HepG2 (cell line): ENCODE measurements around the gene ATG9A. TPM values are rescaled to one million over a fixed set of nuclear protein-coding genes. Genes with fewer than 3 reads are reported as not detected.

Experiments used
- ATAC-seq: fragments of 200-7000 bp; cut with Tn5 transposase; 3 replicates; pipeline ENCODE4 v1.9.1; 2020; ENCODE audit warnings: mild to moderate bottlenecking, moderate library complexity
- BruUV-seq: library from RNA; stranded (reverse); fragments of 400-500 nt; replicated peaks from 2 replicates; lab custom pipeline; 2021; lab: Mats Ljungman, UMichigan
- CTCF ChIA-PET: fragments of 300-600 bp; formaldehyde crosslinking; extraction: SDS; loops from one replicate; lab custom pipeline; 2021; ENCODE audit warnings: low total read pairs, inconsistent platforms, low intra/inter-chr PET ratio; lab: Yijun Ruan, JAX
- POLR2A ChIA-PET: fragments of 350-600 bp; sonication (Branson Sonifier 250); formaldehyde crosslinking; loops from one replicate; lab custom pipeline; 2020; ENCODE audit warnings: antibody characterized with exemption, inconsistent platforms; lab: Yijun Ruan, JAX
- DNase-seq: peaks from one replicate; pipeline ENCODE4 v3.0.0-alpha.2; 2015; ENCODE audit warnings: low spot score
- FAIRE-seq: peaks from 3 replicates; lab custom pipeline; 2011; peaks lifted over from hg19 to GRCh38; lab: Jason Lieb, UNC
- H2AFZ ChIP-seq: one replicate; pipeline ENCODE4 v1.6.1; 2011; ENCODE audit warnings: low read length, inconsistent platforms
- H3K27ac ChIP-seq: fragments of 300-600 bp; 3 replicates; pipeline ENCODE4 v1.8.0; 2011; ENCODE audit warnings: mixed run types, mild to moderate bottlenecking, mixed read lengths, low read length, inconsistent platforms; ENCODE audit not compliant: insufficient read depth; ENCODE audit errors: extremely low read length
- H3K27me3 ChIP-seq, 2 experiments: fragments of 200-600 bp in 1 of 2; 2 replicates in 1 of 2; 3 replicates in 1 of 2; pipeline versions ENCODE4 v1.6.0 to v1.8.0; 2011; ENCODE audit warnings: low read length in 2 of 2, mild to moderate bottlenecking in 2 of 2, moderate library complexity in 2 of 2, inconsistent platforms in 1 of 2; ENCODE audit not compliant: insufficient read depth in 2 of 2, control insufficient read depth in 1 of 2
- H3K36me3 ChIP-seq, 2 experiments: fragments of 200-600 bp in 1 of 2; replicated peaks in 1 of 2; 2 replicates in 1 of 2; 3 replicates in 1 of 2; pipeline versions ENCODE4 v1.5.1 to v1.8.0; 2011; ENCODE audit warnings: low read length in 2 of 2, inconsistent platforms in 1 of 2; ENCODE audit not compliant: insufficient read depth in 2 of 2, control insufficient read depth in 1 of 2
- H3K4me1 ChIP-seq: 2 replicates; pipeline ENCODE4 v1.5.1; 2012; ENCODE audit warnings: low read length, inconsistent platforms; ENCODE audit not compliant: insufficient read depth
- H3K4me2 ChIP-seq: 2 replicates; pipeline ENCODE4 v1.6.0; 2011; ENCODE audit warnings: low read depth, low read length, inconsistent platforms
- H3K4me3 ChIP-seq, 3 experiments: fragments of 200-600 bp in 1 of 3; sonication (generic), shearing (Covaris generic) in 1 of 3; replicated peaks in 1 of 3; 2 replicates each; pipeline ENCODE4 v1.5.1; 2011 to 2016; ENCODE audit warnings: low read length in 3 of 3, inconsistent platforms in 2 of 3, low read depth in 2 of 3, mild to moderate bottlenecking in 2 of 3, control low read depth in 1 of 3, mixed read lengths in 1 of 3; ENCODE audit not compliant: insufficient read depth in 1 of 3
- H3K79me2 ChIP-seq: one replicate; pipeline ENCODE4 v1.6.1; 2011; ENCODE audit warnings: low read length, inconsistent platforms; ENCODE audit not compliant: insufficient read depth
- H3K9ac ChIP-seq: 2 replicates; pipeline ENCODE4 v1.6.0; 2011; ENCODE audit warnings: mild to moderate bottlenecking, low read depth, low read length, inconsistent platforms; ENCODE audit not compliant: insufficient read depth
- H3K9me3 ChIP-seq: 2 replicates; pipeline ENCODE4 v1.5.1; 2012; ENCODE audit warnings: mild to moderate bottlenecking, low read length
- H4K20me1 ChIP-seq: 2 replicates; pipeline ENCODE4 v1.6.0; 2011; ENCODE audit warnings: inconsistent platforms, mild to moderate bottlenecking, low read length, moderate library complexity; ENCODE audit not compliant: insufficient read depth
- ARID3A ChIP-seq: IDR thresholded peaks from 2 replicates; pipeline ENCODE4 v1.6.1; 2012; ENCODE audit warnings: low read depth, low read length, improper control_type of control experiment
- GLMP ChIP-seq: sonication (generic); formaldehyde crosslinking; IDR thresholded peaks from 2 replicates; pipeline ENCODE4 v1.9.0; 2021; ENCODE audit warnings: missing genetic modification reagents, mild to moderate bottlenecking, borderline replicate concordance
- MAX ChIP-seq: IDR thresholded peaks from 2 replicates; pipeline ENCODE4 v1.6.1; 2012; ENCODE audit warnings: inconsistent platforms
- MED13 ChIP-seq: sonication (generic); formaldehyde crosslinking; IDR thresholded peaks from 2 replicates; pipeline ENCODE4 v1.5.0; 2020; ENCODE audit warnings: missing genetic modification reagents
- MNT ChIP-seq: fragments of 450-650 bp; IDR thresholded peaks from 2 replicates; pipeline ENCODE4 v1.6.1; 2016
- MTA3 ChIP-seq: sonication (generic); formaldehyde crosslinking; IDR thresholded peaks from 2 replicates; pipeline ENCODE4 v1.4.0; 2020; ENCODE audit warnings: missing genetic modification reagents
- RFX3 ChIP-seq: IDR thresholded peaks from 2 replicates; pipeline ENCODE4 v1.6.1; 2016; ENCODE audit warnings: missing biosample characterization, missing genetic modification reagents
- SIX1 ChIP-seq: sonication (generic); formaldehyde crosslinking; IDR thresholded peaks from 2 replicates; pipeline ENCODE4 v1.4.0; 2020; ENCODE audit warnings: missing genetic modification reagents, borderline replicate concordance
- SOX5 ChIP-seq: IDR thresholded peaks from 2 replicates; pipeline ENCODE4 v1.6.1; 2016; ENCODE audit warnings: borderline replicate concordance
- ZNF256 ChIP-seq: sonication (generic); formaldehyde crosslinking; conservative IDR thresholded peaks from 2 replicates; pipeline ENCODE4 v1.4.0; 2020; ENCODE audit warnings: missing genetic modification reagents
- ZNF33A ChIP-seq: sonication (generic); formaldehyde crosslinking; IDR thresholded peaks from 2 replicates; pipeline ENCODE4 v1.5.1; 2020; ENCODE audit warnings: missing genetic modification reagents, mild to moderate bottlenecking, moderate library complexity, borderline replicate concordance
- ZNF557 ChIP-seq: sonication (generic); formaldehyde crosslinking; IDR thresholded peaks from 2 replicates; pipeline ENCODE4 v1.4.0; 2020; ENCODE audit warnings: missing genetic modification reagents
- ZNF740 ChIP-seq: sonication (generic); formaldehyde crosslinking; IDR thresholded peaks from 2 replicates; pipeline ENCODE4 v1.4.0; 2020; ENCODE audit warnings: missing genetic modification reagents
- WGBS: methylation state at CpG from one replicate; pipeline ENCODE4 v1.1.6; 2017; ENCODE audit warnings: low lambda C conversion rate; 5-methylcytosine and 5-hydroxymethylcytosine counted together
- in situ Hi-C: cut with HindIII; loops from 2 replicates; pipeline ENCODE4 v1.10.0; 2017; ENCODE audit warnings: low pct_unique_long_range_greater_than_20kb; ENCODE audit not compliant: extremely low pct_ligation_motif_present
- intact Hi-C: fragments of 100-400 bp; cut with micrococcal nuclease; formaldehyde crosslinking; loops from one replicate; pipeline ENCODE4 v1.10.0; 2022; ENCODE audit not compliant: unreplicated experiment
- polyA plus RNA-seq, 8 experiments: library from polyadenylated mRNA; depleted of rRNA in 3 of 8; stranded (reverse) in 7 of 8; unstranded in 1 of 8; fragments of >200 nt; fragmentation: Illumina TruSeq in 4 of 8; extraction: Trizol in 4 of 8; gene quantifications; 2 replicates each; pipeline versions ENCODE4 v1.2.1 to v1.2.3, GENCODE V29; 2011 to 2016; ENCODE audit warnings: low read depth in 4 of 8, missing spikeins in 1 of 8, mixed read lengths in 1 of 8; ENCODE audit not compliant: insufficient read depth in 1 of 8
- total RNA-seq, 5 experiments: library from RNA; depleted of rRNA; stranded (reverse); fragments of >200 nt; fragmentation: Illumina TruSeq; extraction: Trizol; gene quantifications; 2 replicates each; pipeline ENCODE4 v1.2.3, GENCODE V29; 2016; ENCODE audit warnings: low read depth in 1 of 5
- TF ChIP-seq, protein P1 (sequence below): sonication (generic); formaldehyde crosslinking; IDR thresholded peaks from 2 replicates; pipeline ENCODE4 v1.4.0; 2020; ENCODE audit warnings: missing genetic modification reagents
- TF ChIP-seq, protein P2 (sequence below): sonication (generic); formaldehyde crosslinking; IDR thresholded peaks from 2 replicates; pipeline ENCODE4 v1.4.0; 2020; ENCODE audit warnings: mild to moderate bottlenecking, missing genetic modification reagents

ATG9A gene
- total and polyA plus RNA-seq, 2 of the 13 experiments (the other 11 are each of a cell fraction or from before 2014, with no cell fraction given): 35.0 to 131 TPM

- peak overlapping the region; percentile 100 for H3K4me2 ChIP-seq
- H3K4me3 ChIP-seq: peak overlapping the region; percentile 65 to 86 (median 69)
- H4K20me1 ChIP-seq: no peaks in the 10 kb centered on the region
- CTCF ChIA-PET: interaction anchor here (2.6 kb wide), 1 partner anchor 37 kb away, joined by 8 read pairs; no protein-coding TSS in a partner anchor
- no peaks in the 10 kb centered on the region; a peak in 1 of 5 replicates for H3K27me3 ChIP-seq
- ATAC-seq (peak; percentile 53), DNase-seq (peak; percentile 90), FAIRE-seq (peak; percentile 98)
- POLR2A ChIA-PET: interaction anchor here (0.7 to 5.6 kb wide), 22 partner anchors 9 to 363 kb away, joined by 3 to 227 read pairs (median 6); partner anchors contain the start of genes ABCB6, ANKZF1, ATG9A and CNPPD1
- H3K79me2 ChIP-seq: peaks cover 6% of the 10 kb centered on the region
- TSS peak; percentile 20 for BruUV-seq
- in situ Hi-C loops: loop anchor here (5.0 kb wide), 1 partner anchor 36 kb away; the partner anchor contains the start of gene SLC23A3
- peak overlapping the region; percentile 95 for H3K27ac ChIP-seq
- intact Hi-C loops: loop anchor here (1.0 kb wide), 3 partner anchors 9 to 48 kb away; partner anchors contain the start of gene NHEJ1
- peaks cover 54% of the 10 kb centered on the region for H3K4me1 ChIP-seq
- peak overlapping the region; percentile 77 for H3K9ac ChIP-seq
- H3K36me3 ChIP-seq: peaks cover 18 to 32% of the 10 kb centered on the region in 2 experiments
- no peak overlapping the region for H2AFZ ChIP-seq
- 4% methylated on average over 17 of the region's 17 CpGs for WGBS
- H3K9me3 ChIP-seq: no peaks in the 10 kb centered on the region
- TF ChIP-seq ZNF557 (no peak), ZNF256 (no peak), MNT (no peak), MAX (peak; percentile 52; the same call in 1 of the 2 replicates), RFX3 (CRISPR knock-in tag) (no peak), SIX1 (CRISPR knock-in tag) (0 out of 2 replicates have a peak, but pooled peaks have one; percentile 55), ARID3A (peak; percentile 41; the same call in 1 of the 2 replicates), ZNF33A (no peak), ZNF740 (CRISPR knock-in tag) (0 out of 2 replicates have a peak, but pooled peaks have one; percentile 45), MED13 (CRISPR knock-in tag) (0 out of 2 replicates have a peak, but pooled peaks have one; percentile 29), SOX5 (peak; percentile 77; the same call in 1 of the 2 replicates), MTA3 (CRISPR knock-in tag) (no peak), GLMP (CRISPR knock-in tag) (no peak)
- TF ChIP-seq, protein P1, sequence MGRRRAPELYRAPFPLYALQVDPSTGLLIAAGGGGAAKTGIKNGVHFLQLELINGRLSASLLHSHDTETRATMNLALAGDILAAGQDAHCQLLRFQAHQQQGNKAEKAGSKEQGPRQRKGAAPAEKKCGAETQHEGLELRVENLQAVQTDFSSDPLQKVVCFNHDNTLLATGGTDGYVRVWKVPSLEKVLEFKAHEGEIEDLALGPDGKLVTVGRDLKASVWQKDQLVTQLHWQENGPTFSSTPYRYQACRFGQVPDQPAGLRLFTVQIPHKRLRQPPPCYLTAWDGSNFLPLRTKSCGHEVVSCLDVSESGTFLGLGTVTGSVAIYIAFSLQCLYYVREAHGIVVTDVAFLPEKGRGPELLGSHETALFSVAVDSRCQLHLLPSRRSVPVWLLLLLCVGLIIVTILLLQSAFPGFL: no peak
- TF ChIP-seq, protein P2, sequence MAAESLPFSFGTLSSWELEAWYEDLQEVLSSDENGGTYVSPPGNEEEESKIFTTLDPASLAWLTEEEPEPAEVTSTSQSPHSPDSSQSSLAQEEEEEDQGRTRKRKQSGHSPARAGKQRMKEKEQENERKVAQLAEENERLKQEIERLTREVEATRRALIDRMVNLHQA: no peak
Observed at GRCh38 chr2:219207884-219208740, 21.3 kb downstream of the ATG9A start.
